ENCODE measurements around the gene RPS6KA2.

RPS6KA2 gene

DNA sequence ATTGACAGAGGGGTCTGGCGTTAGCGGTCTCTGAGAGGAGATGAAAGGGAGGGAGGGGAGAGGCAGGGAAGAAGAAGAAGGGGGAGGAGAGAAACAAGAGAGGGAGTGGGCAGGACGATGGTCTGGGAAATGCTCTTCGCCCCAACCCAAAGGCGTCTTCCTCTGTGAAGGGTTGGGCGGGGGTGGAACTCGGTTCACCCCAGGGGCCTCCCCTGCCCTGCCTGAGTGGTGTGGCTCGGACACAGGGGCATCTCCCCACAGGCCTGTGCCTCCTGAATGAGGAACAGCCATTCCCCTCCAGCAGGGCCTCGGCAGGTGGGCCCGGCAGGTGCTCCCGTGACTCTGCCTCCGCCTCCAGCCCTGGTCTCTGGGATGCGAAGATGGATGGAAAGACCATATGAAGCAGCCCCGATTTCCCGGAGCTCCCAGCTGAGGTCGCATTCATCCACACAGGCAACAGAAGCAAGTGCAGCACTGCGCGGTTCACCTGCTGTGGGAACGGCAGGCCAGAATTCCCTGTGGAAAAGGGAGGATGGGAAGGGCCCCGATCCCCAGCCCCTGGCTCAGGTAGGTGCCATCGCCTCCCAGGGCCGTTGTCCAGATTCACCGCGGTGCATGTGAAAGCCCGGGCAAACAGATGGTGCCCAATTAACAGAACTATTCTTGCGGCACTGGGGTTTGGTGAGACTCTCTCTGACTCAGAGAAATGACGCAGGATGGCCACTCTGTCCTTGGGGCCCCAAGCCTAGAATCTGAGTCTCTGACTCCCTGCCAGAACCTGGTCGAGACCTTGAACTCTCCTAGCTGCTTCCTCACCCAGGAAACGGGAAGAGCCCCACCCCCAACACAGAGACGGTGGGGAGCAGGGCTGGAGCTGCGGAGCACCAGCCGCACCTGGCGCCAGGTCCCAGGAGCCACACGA is 29.4 kb upstream of the RPS6KA2 start:
- no peak for DNase-seq
- Histone ChIP-seq H3K9me3 (ENCODE audit: control insufficient read depth, low read length) (no peaks in the 10 kb centered on the region), H3K36me3 (ENCODE audit: control insufficient read depth, insufficient read depth, low read length) (no peaks in the 10 kb centered on the region), H3K27me3 (replicated peaks; ENCODE audit: control insufficient read depth, insufficient read depth, low read length, poor library complexity, severe bottlenecking) (no peaks in the 10 kb centered on the region), H3K4me1 (ENCODE audit: control insufficient read depth, insufficient read depth, low read length, poor library complexity, severe bottlenecking) (no peaks in the 10 kb centered on the region), H3K27ac (ENCODE audit: insufficient read depth, low read length, poor library complexity, severe bottlenecking) (no peak overlapping the region), H3K4me3 (ENCODE audit: insufficient read depth, low read depth, low read length, poor library complexity, severe bottlenecking) (no peak overlapping the region)

GRCh38 chr6:166655713-166656229 is 28.7 kb upstream of the RPS6KA2 start:
- H3K27me3 ChIP-seq (replicated peaks; ENCODE audit: control insufficient read depth, insufficient read depth, low read length, poor library complexity, severe bottlenecking) = no peaks in the 10 kb centered on the region
- H3K36me3 ChIP-seq (ENCODE audit: control insufficient read depth, insufficient read depth, low read length) = no peaks in the 10 kb centered on the region
- H3K9me3 ChIP-seq (ENCODE audit: control insufficient read depth, low read length) = no peaks in the 10 kb centered on the region
- no peak overlapping the region for H3K4me3 ChIP-seq (ENCODE audit: insufficient read depth, low read depth, low read length, poor library complexity, severe bottlenecking)
- H3K4me1 ChIP-seq (ENCODE audit: control insufficient read depth, insufficient read depth, low read length, poor library complexity, severe bottlenecking) = no peaks in the 10 kb centered on the region
- no peak for DNase-seq
- no peak overlapping the region for H3K27ac ChIP-seq (ENCODE audit: insufficient read depth, low read length, poor library complexity, severe bottlenecking)

DNA sequence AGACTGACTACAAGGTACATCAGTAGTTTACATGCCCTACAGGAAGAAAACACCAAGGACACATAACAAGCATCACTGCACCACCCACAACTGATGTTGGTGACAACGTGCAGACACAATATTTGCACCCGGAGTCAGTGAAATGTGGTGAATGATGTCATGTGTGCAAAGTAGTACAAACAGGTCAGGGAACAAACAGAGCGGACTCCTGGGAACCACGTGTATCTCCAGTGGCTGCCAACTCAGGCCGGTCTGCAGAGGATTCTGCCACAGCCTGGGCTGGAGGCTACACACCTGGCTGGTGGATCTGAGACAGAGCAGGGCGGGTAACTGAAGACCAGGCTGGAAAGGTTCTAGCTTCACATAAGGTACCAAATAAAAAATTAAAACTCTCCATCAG is 28.2 kb upstream of the RPS6KA2 start:
- no peaks in the 10 kb centered on the region for H3K36me3 ChIP-seq (ENCODE audit: control insufficient read depth, insufficient read depth, low read length)
- H3K4me3 ChIP-seq (ENCODE audit: insufficient read depth, low read depth, low read length, poor library complexity, severe bottlenecking) = no peak overlapping the region
- no peaks in the 10 kb centered on the region for H3K9me3 ChIP-seq (ENCODE audit: control insufficient read depth, low read length)
- DNase-seq = no peak
- no peaks in the 10 kb centered on the region for H3K27me3 ChIP-seq (replicated peaks; ENCODE audit: control insufficient read depth, insufficient read depth, low read length, poor library complexity, severe bottlenecking)
- no peak overlapping the region for H3K27ac ChIP-seq (ENCODE audit: insufficient read depth, low read length, poor library complexity, severe bottlenecking)
- H3K4me1 ChIP-seq (ENCODE audit: control insufficient read depth, insufficient read depth, low read length, poor library complexity, severe bottlenecking) = no peaks in the 10 kb centered on the region

DNA sequence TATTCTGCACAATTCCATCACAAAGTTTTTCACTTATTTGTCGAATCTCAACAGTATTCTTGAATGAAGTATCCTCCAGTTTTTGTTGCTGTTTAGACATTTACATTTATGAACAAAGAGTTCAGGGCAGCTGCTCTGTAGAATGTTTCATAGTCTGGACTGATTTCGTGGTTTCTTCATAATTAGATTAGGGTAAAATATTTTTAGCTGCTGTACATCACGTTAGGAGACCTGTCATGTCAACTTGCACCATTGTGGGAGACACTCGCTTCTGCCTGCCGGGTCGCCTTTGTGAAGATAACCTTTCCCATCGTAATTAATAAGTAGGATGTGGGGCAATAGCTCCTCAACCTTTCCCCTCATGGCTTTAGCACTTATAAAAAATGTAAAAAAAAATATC is 27.5 kb upstream of the RPS6KA2 start:
- Histone ChIP-seq H3K4me1 (ENCODE audit: control insufficient read depth, insufficient read depth, low read length, poor library complexity, severe bottlenecking) (no peaks in the 10 kb centered on the region), H3K4me3 (ENCODE audit: insufficient read depth, low read depth, low read length, poor library complexity, severe bottlenecking) (no peak overlapping the region), H3K36me3 (ENCODE audit: control insufficient read depth, insufficient read depth, low read length) (no peaks in the 10 kb centered on the region), H3K27me3 (replicated peaks; ENCODE audit: control insufficient read depth, insufficient read depth, low read length, poor library complexity, severe bottlenecking) (no peaks in the 10 kb centered on the region), H3K9me3 (ENCODE audit: control insufficient read depth, low read length) (no peaks in the 10 kb centered on the region), H3K27ac (ENCODE audit: insufficient read depth, low read length, poor library complexity, severe bottlenecking) (no peak overlapping the region)
- no peak for DNase-seq

- Histone ChIP-seq H3K36me3 (ENCODE audit: control insufficient read depth, insufficient read depth, low read length) (no peaks in the 10 kb centered on the region), H3K27me3 (replicated peaks; ENCODE audit: control insufficient read depth, insufficient read depth, low read length, poor library complexity, severe bottlenecking) (no peaks in the 10 kb centered on the region), H3K27ac (ENCODE audit: insufficient read depth, low read length, poor library complexity, severe bottlenecking) (no peak overlapping the region), H3K4me3 (ENCODE audit: insufficient read depth, low read depth, low read length, poor library complexity, severe bottlenecking) (no peak overlapping the region), H3K4me1 (ENCODE audit: control insufficient read depth, insufficient read depth, low read length, poor library complexity, severe bottlenecking) (no peaks in the 10 kb centered on the region), H3K9me3 (ENCODE audit: control insufficient read depth, low read length) (no peaks in the 10 kb centered on the region)
- DNase-seq = no peak
Observed at GRCh38 chr6:166653639-166653941, 26.5 kb upstream of the RPS6KA2 start.

DNA sequence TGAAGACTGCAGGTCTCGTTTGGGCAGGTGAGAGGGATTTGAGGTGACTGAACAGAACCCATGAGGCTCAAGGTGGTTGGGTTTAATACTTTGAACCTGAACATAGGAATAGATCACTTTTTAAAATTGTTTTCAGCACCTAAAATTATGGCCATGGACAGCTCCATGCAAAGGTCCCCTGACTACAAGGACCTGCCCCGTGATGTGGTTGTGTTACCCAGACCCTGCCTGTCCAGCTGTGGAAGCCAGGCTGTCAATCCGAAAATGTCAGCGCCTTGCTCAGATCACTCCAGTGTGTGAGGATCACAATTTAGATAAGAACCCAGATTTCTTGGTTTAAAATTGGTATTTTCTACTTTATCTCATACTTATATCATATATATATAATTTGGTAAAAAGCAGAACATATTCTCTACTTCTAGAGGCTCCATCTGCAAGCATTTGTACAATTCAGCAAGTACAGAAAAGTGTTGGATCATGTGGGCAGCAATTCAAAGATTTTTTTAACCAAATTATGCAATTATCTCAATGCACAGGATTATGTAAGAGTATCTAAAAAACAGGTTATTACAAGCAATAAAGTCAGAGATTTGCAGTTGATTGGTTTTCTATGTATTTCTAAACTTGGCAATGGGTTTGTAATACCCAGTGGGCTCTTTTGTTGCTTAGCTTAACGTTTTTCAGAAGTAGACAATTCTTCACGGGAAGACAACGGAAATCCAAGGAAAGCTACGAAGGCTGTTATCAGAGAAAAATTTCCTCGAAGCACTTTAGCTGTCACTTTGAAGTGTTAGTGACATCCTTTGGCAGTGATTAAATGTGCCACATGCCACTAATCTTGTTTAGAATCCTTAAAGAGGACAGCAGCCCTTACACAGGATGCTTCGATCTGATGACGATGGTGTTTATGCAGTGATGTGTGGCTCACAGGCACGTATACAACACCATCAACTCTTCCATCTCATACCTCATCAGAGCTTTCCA is 24.1 kb upstream of the RPS6KA2 start:
- no peaks in the 10 kb centered on the region for H3K9me3 ChIP-seq (ENCODE audit: control insufficient read depth, low read length)
- no peaks in the 10 kb centered on the region for H3K36me3 ChIP-seq (ENCODE audit: control insufficient read depth, insufficient read depth, low read length)
- DNase-seq = no peak
- H3K4me1 ChIP-seq (ENCODE audit: control insufficient read depth, insufficient read depth, low read length, poor library complexity, severe bottlenecking) = no peaks in the 10 kb centered on the region
- no peaks in the 10 kb centered on the region for H3K27me3 ChIP-seq (replicated peaks; ENCODE audit: control insufficient read depth, insufficient read depth, low read length, poor library complexity, severe bottlenecking)
- H3K27ac ChIP-seq (ENCODE audit: insufficient read depth, low read length, poor library complexity, severe bottlenecking) = no peak overlapping the region
- H3K4me3 ChIP-seq (ENCODE audit: insufficient read depth, low read depth, low read length, poor library complexity, severe bottlenecking) = no peak overlapping the region

DNA sequence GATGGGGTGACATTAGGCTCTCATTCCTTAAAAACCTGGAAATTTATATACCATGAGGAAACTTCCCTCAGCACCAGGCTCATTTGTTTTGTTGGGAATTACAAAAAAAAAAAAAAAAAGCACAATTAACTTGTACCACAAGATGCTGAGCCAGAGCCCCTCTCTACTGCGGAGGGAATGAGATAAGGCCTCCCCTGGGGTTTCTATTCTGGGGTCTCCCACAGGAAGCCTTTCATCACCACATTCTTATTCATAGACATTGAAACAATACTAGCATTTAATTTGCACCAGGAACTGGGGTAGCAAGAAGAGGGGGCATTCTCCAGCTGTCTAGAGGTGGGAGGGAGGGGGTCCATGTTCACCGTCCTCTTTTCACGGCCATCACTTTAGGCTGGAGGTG is 23.0 kb upstream of the RPS6KA2 start:
- Histone ChIP-seq H3K27me3 (replicated peaks; ENCODE audit: control insufficient read depth, insufficient read depth, low read length, poor library complexity, severe bottlenecking) (no peaks in the 10 kb centered on the region), H3K9me3 (ENCODE audit: control insufficient read depth, low read length) (no peaks in the 10 kb centered on the region), H3K27ac (ENCODE audit: insufficient read depth, low read length, poor library complexity, severe bottlenecking) (no peak overlapping the region), H3K36me3 (ENCODE audit: control insufficient read depth, insufficient read depth, low read length) (no peaks in the 10 kb centered on the region), H3K4me3 (ENCODE audit: insufficient read depth, low read depth, low read length, poor library complexity, severe bottlenecking) (no peak overlapping the region), H3K4me1 (ENCODE audit: control insufficient read depth, insufficient read depth, low read length, poor library complexity, severe bottlenecking) (no peaks in the 10 kb centered on the region)
- DNase-seq = no peak

- no peak overlapping the region for H3K4me3 ChIP-seq (ENCODE audit: insufficient read depth, low read depth, low read length, poor library complexity, severe bottlenecking)
- H3K27me3 ChIP-seq (replicated peaks; ENCODE audit: control insufficient read depth, insufficient read depth, low read length, poor library complexity, severe bottlenecking) = no peaks in the 10 kb centered on the region
- no peaks in the 10 kb centered on the region for H3K4me1 ChIP-seq (ENCODE audit: control insufficient read depth, insufficient read depth, low read length, poor library complexity, severe bottlenecking)
- H3K9me3 ChIP-seq (ENCODE audit: control insufficient read depth, low read length) = no peaks in the 10 kb centered on the region
- H3K27ac ChIP-seq (ENCODE audit: insufficient read depth, low read length, poor library complexity, severe bottlenecking) = no peak overlapping the region
- no peaks in the 10 kb centered on the region for H3K36me3 ChIP-seq (ENCODE audit: control insufficient read depth, insufficient read depth, low read length)
- DNase-seq = no peak
Observed at GRCh38 chr6:166648846-166649245, 21.8 kb upstream of the RPS6KA2 start.

DNA sequence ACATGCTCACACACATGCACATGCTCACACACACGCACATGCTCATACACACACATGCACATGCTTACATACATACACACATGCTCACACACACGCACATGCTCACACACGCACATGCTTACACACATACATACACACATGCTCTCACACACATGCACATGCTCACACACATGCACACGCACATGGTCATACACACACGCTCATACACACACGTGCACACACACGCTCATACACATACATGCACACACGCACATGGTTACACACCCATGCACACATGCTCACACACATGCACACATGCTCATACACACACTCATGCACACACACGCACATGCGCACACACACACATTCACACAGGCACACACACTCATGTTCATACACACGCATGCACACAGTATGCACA is 20.8 kb upstream of the RPS6KA2 start:
- no peak for DNase-seq
- Histone ChIP-seq H3K9me3 (ENCODE audit: control insufficient read depth, low read length) (no peaks in the 10 kb centered on the region), H3K27ac (ENCODE audit: insufficient read depth, low read length, poor library complexity, severe bottlenecking) (no peak overlapping the region), H3K4me1 (ENCODE audit: control insufficient read depth, insufficient read depth, low read length, poor library complexity, severe bottlenecking) (no peaks in the 10 kb centered on the region), H3K36me3 (ENCODE audit: control insufficient read depth, insufficient read depth, low read length) (no peaks in the 10 kb centered on the region), H3K4me3 (ENCODE audit: insufficient read depth, low read depth, low read length, poor library complexity, severe bottlenecking) (no peak overlapping the region), H3K27me3 (replicated peaks; ENCODE audit: control insufficient read depth, insufficient read depth, low read length, poor library complexity, severe bottlenecking) (no peaks in the 10 kb centered on the region)

DNA sequence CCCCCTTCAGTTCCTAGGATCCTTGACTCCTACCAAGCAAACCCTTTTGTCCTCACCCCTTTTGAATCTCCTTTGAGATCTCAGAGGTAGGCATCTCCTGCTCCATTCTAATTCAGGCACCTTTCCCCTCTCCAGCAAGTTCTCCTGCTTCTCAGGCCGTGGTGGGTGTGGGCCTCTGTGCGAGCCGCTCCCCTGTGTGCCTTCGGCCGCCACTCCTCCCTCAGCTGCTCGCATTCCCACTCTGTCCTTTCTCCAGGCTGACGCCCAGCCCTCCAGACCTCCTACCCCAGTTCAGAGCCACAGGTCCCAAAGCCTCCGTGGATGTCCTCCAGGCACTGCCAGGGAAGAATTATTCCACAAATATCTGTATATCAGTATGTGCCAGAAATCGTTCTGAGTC is 19.7 kb upstream of the RPS6KA2 start:
- H3K36me3 ChIP-seq (ENCODE audit: control insufficient read depth, insufficient read depth, low read length) = no peaks in the 10 kb centered on the region
- no peaks in the 10 kb centered on the region for H3K9me3 ChIP-seq (ENCODE audit: control insufficient read depth, low read length)
- no peak overlapping the region for H3K4me3 ChIP-seq (ENCODE audit: insufficient read depth, low read depth, low read length, poor library complexity, severe bottlenecking)
- H3K27me3 ChIP-seq (replicated peaks; ENCODE audit: control insufficient read depth, insufficient read depth, low read length, poor library complexity, severe bottlenecking) = no peaks in the 10 kb centered on the region
- H3K4me1 ChIP-seq (ENCODE audit: control insufficient read depth, insufficient read depth, low read length, poor library complexity, severe bottlenecking) = no peaks in the 10 kb centered on the region
- DNase-seq = no peak
- H3K27ac ChIP-seq (ENCODE audit: insufficient read depth, low read length, poor library complexity, severe bottlenecking) = no peak overlapping the region
